HG03460 (cell line): ENCODE data around the gene FALEC.

ENCODE experiments used
- ATAC-seq: cut with Tn5 transposase; IDR thresholded peaks from one replicate; pipeline ENCODE4 v1.9.1; 2021; ENCODE audit not compliant: unreplicated experiment

Gene FALEC

DNA sequence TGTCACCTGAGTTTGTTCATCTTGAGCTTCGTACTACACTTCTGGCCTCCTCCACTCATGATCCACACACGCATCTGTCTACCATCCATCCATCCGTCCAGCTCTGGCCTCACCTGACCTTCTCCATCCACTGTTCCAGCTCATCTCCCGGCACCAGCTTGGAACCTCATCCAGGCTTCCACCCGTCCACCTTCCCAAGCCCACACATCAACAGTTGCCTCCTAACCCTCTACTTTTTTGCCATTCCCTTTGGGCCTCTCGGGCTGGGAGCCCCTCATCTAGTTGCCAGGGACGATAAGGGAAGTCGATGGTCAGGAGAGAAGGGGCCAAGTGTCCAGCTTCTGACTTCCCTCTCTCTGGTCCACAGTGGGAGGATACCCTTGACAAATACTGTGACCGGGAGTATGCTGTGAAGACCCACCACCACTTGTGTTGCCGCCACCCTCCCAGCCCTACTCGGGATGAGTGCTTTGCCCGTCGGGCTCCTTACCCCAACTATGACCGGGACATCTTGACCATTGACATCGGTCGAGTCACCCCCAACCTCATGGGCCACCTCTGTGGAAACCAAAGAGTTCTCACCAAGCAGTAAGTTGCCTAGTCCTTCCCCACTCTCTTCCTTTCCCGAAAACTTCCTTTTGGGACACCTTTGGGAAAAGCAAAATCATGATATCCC, 3.4 kb upstream of the FALEC start:
- no peak for ATAC-seq

DNA sequence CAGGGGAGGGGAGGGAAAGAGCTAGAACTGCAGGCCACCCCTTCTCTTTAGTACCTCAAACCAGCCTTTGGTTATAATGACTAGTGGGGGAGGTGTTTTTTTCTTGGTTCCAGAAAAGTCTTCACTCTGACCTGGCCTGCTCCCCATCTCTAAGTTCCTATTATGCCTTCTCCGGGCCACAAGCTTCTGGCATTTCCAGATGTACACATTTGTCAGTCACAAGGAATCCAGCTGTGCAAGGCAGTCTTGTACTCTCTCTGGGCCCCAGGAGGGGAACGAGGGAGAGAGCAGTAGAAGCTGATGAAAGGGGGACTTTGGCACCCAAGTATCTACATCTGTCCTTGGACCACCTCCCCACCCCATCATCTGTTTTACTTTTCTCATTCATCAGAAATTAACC, 2.7 kb upstream of the FALEC start:
- no peak for ATAC-seq

DNA sequence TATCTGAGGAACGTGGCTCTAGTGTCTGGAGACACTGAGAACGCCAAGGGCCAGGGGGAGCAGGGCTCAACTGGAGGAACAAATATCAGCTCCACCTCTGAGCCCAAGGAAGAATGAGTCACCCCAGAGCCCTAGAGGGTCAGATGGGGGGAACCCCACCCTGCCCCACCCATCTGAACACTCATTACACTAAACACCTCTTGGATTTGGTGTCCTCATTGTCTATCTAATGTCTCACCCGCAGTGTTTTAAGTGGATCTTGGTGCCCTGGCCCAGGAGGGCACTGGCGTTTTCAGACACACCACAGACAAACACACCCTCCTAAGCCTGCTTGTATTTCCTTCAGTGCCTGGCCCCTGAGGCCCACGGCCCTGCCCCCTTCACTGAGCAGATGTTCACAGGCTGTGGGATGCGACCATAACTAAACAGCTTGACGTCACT, 2.2 kb upstream of the FALEC start:
- no peak for ATAC-seq

GRCh38 chr1:150514260-150514659, 1.3 kb upstream of the FALEC start:
- ATAC-seq = no peak

DNA sequence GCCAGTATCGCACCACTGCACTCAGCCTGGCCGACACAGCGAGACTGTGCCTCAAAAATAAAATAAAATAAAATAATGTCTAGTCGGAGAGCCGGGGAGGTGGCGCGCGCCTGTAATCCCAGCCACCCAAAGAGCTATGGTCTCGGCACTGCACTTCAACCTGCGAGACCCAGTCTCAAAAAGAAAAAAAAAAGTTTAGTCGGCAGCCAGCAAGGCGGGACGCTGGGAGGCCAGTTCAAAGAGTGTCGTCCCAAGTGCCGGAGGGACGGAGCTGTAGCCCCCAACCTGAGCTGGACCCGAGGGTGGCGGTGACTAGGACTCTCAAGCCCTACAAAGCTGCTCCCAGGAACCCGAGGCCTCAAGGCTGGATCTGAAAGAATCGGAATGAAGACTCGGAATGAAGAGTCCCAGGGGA, 632 bp upstream of the FALEC start:
- ATAC-seq = peak; percentile 5

- no peak for ATAC-seq
These were observed 569 bp downstream of the FALEC start for GRCh38 chr1:150516050-150516591.

DNA sequence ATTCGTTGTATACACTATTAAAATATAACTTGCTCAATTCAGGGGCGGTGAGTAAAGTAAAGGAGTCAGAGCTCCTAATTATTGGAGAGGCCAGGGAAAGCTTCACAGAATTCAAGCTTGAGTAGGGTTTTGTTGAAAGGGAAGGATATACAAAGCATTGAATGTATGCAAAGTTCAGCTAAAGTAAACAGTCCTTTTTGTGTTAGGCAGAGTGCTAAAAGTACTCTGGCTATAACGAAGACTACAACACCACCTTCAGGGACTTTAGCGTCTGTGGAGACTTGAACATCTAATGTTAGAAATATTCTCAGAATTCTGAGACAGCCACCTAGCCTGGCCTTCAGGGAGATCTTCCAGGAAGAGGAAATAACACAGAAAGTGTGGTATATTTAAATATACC, 1.1 kb downstream of the FALEC start:
- no peak for ATAC-seq

GRCh38 chr1:150521196-150521968, 5.8 kb downstream of the FALEC start:
- ATAC-seq = no peak

GRCh38 chr1:150525348-150525747, 9.8 kb downstream of the FALEC start:
- ATAC-seq = no peak

DNA sequence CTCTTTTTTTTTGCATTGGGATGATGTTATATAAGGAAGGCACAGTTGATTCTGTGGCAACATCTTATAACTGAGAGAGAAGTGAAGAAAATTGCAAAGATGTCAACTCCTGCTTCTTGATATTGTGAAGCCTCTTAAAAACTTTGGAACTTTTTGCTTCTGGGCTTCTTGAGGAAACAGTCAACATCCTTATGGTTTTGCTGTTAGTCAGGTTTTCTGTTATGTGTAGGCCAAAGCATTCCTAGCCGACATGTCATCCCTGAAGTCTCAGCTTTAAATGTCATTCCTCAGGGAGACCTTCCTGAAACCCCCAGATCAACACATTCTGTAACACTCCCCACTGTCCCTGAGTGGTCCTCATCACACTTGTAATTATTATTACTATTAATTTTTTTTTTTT, 12.6 kb downstream of the FALEC start:
- no peak for ATAC-seq

DNA sequence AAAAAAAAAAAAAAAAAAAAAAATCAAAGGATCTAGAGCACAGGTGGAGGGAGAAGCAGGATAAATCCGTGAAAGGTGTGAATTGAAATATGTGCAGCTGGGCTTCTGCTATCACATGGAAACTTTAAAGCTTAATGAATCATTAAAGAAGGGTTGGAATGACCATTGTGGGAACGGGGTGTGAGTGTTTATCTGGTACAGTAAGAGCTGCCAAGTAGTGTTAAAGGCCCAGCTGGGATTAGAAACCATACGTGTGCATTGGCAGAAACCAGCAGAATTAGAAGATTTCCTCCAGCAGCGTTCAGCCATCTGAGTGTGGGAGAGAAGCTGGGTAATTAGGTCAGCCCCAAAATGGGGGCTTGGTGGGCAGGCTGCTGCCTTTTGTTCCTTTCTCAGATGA, 13.5 kb downstream of the FALEC start:
- ATAC-seq = no peak

- ATAC-seq = no peak
These were observed 15.1 kb downstream of the FALEC start for GRCh38 chr1:150530491-150531159.

DNA sequence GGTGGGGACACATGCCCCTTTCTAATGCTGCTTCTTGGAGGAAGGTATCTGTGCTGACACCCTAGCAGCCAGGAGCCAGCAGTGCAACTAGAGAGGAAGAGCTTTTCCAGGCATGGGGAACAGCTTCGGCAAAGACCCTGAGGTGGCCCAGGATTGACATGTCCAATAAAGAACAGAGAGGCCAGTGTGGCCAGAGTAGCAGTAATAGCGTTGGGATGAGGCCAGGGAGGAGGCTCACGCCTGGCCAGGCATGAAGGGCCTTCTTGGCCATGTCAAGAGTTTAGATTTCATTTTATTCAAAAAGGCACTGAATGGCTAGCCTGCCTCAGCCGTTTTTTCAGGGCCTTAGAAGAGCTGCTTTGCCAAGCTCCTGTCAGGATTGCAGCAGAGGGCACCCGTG, 17.3 kb downstream of the FALEC start:
- no peak for ATAC-seq

DNA sequence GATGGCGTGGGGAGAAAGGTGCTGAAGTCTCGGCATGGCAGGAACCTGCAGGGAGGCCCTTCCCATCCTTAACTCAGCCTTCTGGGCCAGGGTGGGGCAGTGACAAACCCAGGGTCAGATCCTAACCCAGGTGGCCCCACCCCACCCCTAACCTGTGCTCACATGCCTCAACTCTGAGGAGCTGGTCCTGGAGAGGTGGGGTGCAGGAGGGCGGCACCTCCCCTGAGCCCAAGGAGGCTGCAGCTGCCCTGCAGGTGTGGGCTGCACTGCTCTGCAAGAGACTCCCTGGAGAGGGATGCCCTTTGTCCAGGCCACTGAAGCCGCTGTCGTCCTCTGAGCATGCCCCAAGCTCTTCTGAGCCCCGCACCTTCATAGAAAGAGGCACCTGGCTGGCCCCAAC, 18.4 kb downstream of the FALEC start:
- ATAC-seq = no peak

DNA sequence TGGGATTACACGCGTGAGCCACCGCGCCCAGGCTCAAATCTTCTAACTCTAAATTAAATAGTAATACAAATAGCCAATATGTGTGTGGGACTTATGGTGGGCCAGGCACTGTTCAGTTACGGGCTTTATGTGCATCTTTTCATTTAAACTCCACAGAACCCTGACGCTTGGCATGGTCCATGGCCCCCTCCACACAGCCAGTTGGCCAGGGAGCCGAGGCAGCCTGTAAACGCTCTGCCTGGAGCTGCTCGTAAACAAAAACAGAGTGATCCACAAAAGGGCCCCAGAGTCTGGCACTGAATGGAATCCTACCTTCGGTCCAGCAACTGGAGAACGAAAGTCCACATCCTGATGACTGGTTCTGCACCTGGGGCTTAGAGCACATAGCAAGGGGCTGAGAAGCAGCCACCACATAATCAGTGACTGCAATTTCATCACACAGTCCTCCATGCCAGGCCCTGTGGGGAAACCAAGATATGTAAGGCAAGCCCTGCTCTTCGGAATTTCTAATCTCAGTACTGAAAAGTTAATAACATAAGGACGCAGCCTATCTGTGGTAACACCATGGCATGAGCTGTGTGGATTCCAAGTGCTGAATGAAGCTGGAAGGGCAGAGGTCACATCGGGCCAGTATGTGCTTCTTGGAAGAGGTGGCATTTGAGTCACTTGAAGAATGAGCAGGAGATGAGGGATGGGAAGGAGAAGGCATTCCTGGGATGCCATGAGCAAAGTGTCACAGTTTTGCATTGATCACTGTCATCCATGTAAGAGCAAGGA, 20.1 kb downstream of the FALEC start:
- ATAC-seq = no peak

- no peak for ATAC-seq
These were observed 21.5 kb downstream of the FALEC start for GRCh38 chr1:150536836-150537731.

DNA sequence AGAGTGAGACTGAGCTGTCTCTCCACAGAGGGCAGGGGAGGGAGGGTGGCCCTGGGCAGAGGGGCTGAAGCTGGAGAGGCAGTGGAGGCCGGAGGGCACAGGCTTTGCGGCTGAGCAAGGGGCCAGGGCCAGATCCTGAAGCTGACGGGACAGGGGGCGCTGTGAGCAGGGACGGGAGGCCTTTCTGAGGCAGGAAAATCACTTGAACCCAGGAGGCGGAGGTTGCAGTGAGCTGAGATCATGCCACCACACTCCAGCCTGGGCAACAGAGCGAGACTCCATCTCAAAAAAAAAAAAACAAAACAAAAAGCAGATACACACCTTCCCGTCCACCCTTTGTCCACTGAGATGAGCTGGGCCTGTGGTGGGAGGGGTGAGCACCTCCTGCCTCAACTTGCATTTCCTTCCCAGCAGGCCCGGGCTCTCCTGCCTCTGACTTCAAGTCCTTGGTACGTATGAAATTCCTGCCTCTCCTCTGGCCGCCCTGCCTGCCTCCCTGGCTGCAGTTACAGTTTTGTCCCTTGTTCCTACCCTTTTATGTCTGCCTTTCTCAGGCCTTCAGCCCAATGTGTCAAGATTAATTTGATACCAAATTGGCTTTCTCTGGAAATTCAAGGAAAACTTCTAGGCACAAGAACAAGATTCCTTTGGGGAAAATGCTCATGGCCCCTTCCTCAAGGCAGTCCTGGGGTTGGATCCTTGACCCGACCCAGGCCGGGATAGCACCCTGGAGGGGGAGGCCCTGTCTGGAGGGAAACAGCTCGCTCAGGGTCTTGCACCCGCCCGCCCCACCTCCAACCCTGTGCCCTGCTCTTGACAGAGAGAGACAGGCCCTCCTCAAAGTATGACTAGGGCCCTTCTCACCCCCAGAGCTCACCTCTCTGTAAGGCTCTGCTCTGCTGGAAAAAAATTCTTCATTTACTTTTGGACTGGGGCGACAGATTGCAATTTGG, 22.5 kb downstream of the FALEC start:
- ATAC-seq = no peak

DNA sequence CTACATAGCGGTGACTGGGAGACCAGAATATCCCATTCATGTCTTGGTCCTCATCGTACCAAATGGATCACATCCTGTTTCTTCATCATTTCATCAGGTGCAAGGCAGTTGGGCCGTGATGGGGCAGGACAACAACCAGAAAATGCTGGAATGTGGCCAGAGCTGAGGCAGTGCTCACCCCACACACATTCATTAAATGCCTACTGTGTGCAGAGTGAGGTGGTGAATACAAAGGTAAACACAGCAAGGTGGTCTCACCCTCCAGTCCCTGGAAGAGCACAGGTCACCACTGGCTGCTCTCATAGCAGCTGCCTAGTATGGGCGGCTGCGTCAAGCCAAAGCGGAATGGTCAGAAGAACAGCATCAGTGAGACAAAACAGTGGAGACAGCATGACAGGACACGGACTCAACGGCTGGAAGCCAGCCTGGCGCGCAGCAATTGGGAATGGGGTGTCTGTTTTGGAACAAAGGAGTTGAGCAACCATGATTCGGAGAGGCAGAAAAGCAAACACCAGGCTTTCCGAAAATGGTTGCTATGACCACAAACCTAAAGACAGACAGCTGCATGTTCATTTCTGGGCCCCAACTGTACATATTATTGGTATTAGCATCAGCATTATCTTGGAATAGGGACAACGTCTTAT, 28.1 kb downstream of the FALEC start:
- no peak for ATAC-seq
